ENCODE measurements around the gene SRGN. TPM values are rescaled to one million over a fixed set of nuclear protein-coding genes. Genes with fewer than 3 reads are reported as not detected.

SRGN gene
- total and polyA plus RNA-seq, 10 of the 15 experiments (the other 5 are each of a cell fraction or from before 2014, with no cell fraction given): 382 to 2,414 (median 885) TPM

DNA sequence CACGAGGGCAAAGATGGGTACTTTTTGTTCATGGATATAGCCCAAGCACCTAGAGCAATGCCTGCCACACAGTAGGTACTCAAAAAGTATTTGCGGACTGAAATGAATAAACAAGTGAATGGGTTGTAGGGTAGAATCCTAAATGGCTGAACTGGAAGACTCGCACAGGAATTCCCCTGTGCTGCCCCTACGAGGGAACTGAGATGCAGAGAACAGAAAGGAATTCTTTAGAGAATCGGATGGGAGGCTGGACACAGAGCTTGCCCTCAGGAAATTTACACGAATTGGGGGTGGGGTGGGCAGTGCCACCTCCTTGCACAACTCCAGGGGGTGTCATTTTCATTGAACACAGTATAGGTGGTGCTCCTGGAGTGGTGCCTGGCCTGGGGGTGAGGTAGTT lies 35.2 kb upstream of the SRGN start:
- H4K20me1 ChIP-seq (ENCODE audit: control insufficient read depth, insufficient read depth): no peaks in the 10 kb centered on the region
- no peak for FAIRE-seq
- ChIA-PET SMC1A (ENCODE audit: uncharacterized antibody, unreplicated experiment) (interaction anchor here (0.8 to 17.6 kb wide), 7 partner anchors 7 to 47 kb away, joined by 3 to 355 read pairs (median 6); partner anchors contain the start of gene SRGN), CTCF (interaction anchor here (1.6 to 14.3 kb wide), 6 partner anchors 7 to 47 kb away, joined by 4 to 121 read pairs (median 18); no protein-coding TSS in a partner anchor), POLR2A (interaction anchor here (1.5 to 16.7 kb wide), 5 partner anchors 8 to 176 kb away, joined by 4 to 312 read pairs (median 76); partner anchors contain the start of gene SRGN), RAD21 (ENCODE audit: unreplicated experiment) (interaction anchor here (2.3 to 25.6 kb wide), 4 partner anchors 7 to 47 kb away, joined by 12 to 544 read pairs (median 140); partner anchors contain the start of gene SRGN)
- H3K4me1 ChIP-seq (ENCODE audit: control insufficient read depth, insufficient read depth, low read length): peaks cover 89% of the 10 kb centered on the region
- no peak for DNase-seq (ENCODE audit: low read depth, low spot score)
- H3K27ac ChIP-seq (ENCODE audit: control insufficient read depth, insufficient read depth): peak overlapping the region; percentile 85
- no peaks in the 10 kb centered on the region for H3K27me3 ChIP-seq (replicated peaks in 1 of 2; ENCODE audit: control insufficient read depth in 2 of 2, insufficient read depth in 2 of 2, low read length in 1 of 2)
- in situ Hi-C loops (cut with MboI): no loop called here
- intact Hi-C loops (cut with micrococcal nuclease; ENCODE audit: unreplicated experiment): no loop called here
- H3K9me3 ChIP-seq (replicated peaks; ENCODE audit: control insufficient read depth, insufficient read depth, low read length): no peaks in the 10 kb centered on the region
- peak overlapping the region; percentile 45 for H3K4me2 ChIP-seq (ENCODE audit: control insufficient read depth, insufficient read depth)
- H2AFZ ChIP-seq (ENCODE audit: control insufficient read depth, low read depth, low read length): no peak overlapping the region
- no peaks in the 10 kb centered on the region for H3K36me3 ChIP-seq (ENCODE audit: control insufficient read depth in 2 of 2, insufficient read depth in 2 of 2, low read length in 1 of 2)
- H3K9ac ChIP-seq (ENCODE audit: control insufficient read depth, insufficient read depth, low read length): no peak overlapping the region
- WGBS (ENCODE audit: insufficient coverage, insufficient replicate concordance, low lambda C conversion rate, missing lambda C conversion rate): 59% methylated on average over 6 of the region's 6 CpGs
- H3K79me2 ChIP-seq (ENCODE audit: control insufficient read depth, insufficient read depth, low read length): peaks cover 3% of the 10 kb centered on the region
- no peak for TF ChIP-seq NBN (IDR thresholded peaks at IDR 0.05)
- no peak for TF ChIP-seq NR2C1 (IDR thresholded peaks at IDR 0.05)
- no peak for TF ChIP-seq RB1 (IDR thresholded peaks at IDR 0.05; ENCODE audit: borderline replicate concordance)
- no peak for TF ChIP-seq NFXL1 (IDR thresholded peaks at IDR 0.05; ENCODE audit: borderline replicate concordance)
- no peak for TF ChIP-seq RAD21 (IDR thresholded peaks at IDR 0.05; ENCODE audit: insufficient read depth, low read depth, low read length)
- no peak for TF ChIP-seq ZSCAN29 (IDR thresholded peaks at IDR 0.05)
- no peak for TF ChIP-seq MTA2 (IDR thresholded peaks at IDR 0.05; ENCODE audit: low read depth)
- no peak for TF ChIP-seq TBL1XR1 (IDR thresholded peaks at IDR 0.05; ENCODE audit: low read depth, low read length)
- TF ChIP-seq MYC (IDR thresholded peaks at IDR 0.05; ENCODE audit: insufficient read depth, insufficient read length, insufficient replicate concordance, low read length, severe bottlenecking): no peak
- TF ChIP-seq, protein P1, sequence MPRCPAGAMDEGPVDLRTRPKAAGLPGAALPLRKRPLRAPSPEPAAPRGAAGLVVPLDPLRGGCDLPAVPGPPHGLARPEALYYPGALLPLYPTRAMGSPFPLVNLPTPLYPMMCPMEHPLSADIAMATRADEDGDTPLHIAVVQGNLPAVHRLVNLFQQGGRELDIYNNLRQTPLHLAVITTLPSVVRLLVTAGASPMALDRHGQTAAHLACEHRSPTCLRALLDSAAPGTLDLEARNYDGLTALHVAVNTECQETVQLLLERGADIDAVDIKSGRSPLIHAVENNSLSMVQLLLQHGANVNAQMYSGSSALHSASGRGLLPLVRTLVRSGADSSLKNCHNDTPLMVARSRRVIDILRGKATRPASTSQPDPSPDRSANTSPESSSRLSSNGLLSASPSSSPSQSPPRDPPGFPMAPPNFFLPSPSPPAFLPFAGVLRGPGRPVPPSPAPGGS (IDR thresholded peaks at IDR 0.05; ENCODE audit: borderline replicate concordance, insufficient read depth, low read depth, low read length, poor library complexity, severe bottlenecking): no peak
- TF ChIP-seq STAT3 (IDR thresholded peaks at IDR 0.05; ENCODE audit: low read depth, low read length): no peak
- no peak for TF ChIP-seq SIN3A (IDR thresholded peaks at IDR 0.05; ENCODE audit: low read depth, low read length)
- no peak for TF ChIP-seq GABPA (IDR thresholded peaks at IDR 0.05; ENCODE audit: low read depth)
- TF ChIP-seq SMARCA5 (IDR thresholded peaks at IDR 0.05): no peak
- no peak for TF ChIP-seq SUPT20H (IDR thresholded peaks at IDR 0.05; ENCODE audit: borderline replicate concordance, control insufficient read depth, low read depth, low read length)
- TF ChIP-seq IKZF1 (conservative IDR thresholded peaks at IDR 0.05): no peak
- no peak for TF ChIP-seq ZZZ3 (IDR thresholded peaks at IDR 0.05; ENCODE audit: control insufficient read depth, insufficient read length, low read depth)
- no peak for TF ChIP-seq GATAD2B (conservative IDR thresholded peaks at IDR 0.05; ENCODE audit: low read depth)
- TF ChIP-seq RUNX3 (IDR thresholded peaks at IDR 0.05; ENCODE audit: low read length): no peak
- TF ChIP-seq, protein P2, sequence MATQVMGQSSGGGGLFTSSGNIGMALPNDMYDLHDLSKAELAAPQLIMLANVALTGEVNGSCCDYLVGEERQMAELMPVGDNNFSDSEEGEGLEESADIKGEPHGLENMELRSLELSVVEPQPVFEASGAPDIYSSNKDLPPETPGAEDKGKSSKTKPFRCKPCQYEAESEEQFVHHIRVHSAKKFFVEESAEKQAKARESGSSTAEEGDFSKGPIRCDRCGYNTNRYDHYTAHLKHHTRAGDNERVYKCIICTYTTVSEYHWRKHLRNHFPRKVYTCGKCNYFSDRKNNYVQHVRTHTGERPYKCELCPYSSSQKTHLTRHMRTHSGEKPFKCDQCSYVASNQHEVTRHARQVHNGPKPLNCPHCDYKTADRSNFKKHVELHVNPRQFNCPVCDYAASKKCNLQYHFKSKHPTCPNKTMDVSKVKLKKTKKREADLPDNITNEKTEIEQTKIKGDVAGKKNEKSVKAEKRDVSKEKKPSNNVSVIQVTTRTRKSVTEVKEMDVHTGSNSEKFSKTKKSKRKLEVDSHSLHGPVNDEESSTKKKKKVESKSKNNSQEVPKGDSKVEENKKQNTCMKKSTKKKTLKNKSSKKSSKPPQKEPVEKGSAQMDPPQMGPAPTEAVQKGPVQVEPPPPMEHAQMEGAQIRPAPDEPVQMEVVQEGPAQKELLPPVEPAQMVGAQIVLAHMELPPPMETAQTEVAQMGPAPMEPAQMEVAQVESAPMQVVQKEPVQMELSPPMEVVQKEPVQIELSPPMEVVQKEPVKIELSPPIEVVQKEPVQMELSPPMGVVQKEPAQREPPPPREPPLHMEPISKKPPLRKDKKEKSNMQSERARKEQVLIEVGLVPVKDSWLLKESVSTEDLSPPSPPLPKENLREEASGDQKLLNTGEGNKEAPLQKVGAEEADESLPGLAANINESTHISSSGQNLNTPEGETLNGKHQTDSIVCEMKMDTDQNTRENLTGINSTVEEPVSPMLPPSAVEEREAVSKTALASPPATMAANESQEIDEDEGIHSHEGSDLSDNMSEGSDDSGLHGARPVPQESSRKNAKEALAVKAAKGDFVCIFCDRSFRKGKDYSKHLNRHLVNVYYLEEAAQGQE (IDR thresholded peaks at IDR 0.05; ENCODE audit: low read depth, low read length): no peak
- no peak overlapping the region for H3K4me3 ChIP-seq
- ATAC-seq: no peak
- BruUV-seq (replicated peaks): no TSS peak

Measured in GM12878 (cell line).